Large intestine (tissue), 12 donors: Measurements from ENCODE around the gene PELI3. TPM values are rescaled to one million over a fixed set of nuclear protein-coding genes. Genes with fewer than 3 reads are reported as not detected.

Experiments
- DNase-seq, 2 donors: peaks; one replicate each; pipeline versions ENCODE4 v3.0.0 to v3.0.0-alpha.2; 2013
- H3K27ac ChIP-seq: one replicate; pipeline ENCODE4 v1.5.1; 2013; ENCODE audit warnings: low read length
- H3K27me3 ChIP-seq: 2 replicates; pipeline ENCODE4 v1.6.1; 2013; ENCODE audit warnings: low read length; ENCODE audit not compliant: control insufficient read depth, insufficient read depth
- H3K36me3 ChIP-seq: 2 replicates; pipeline ENCODE4 v1.6.1; 2013; ENCODE audit warnings: low read length; ENCODE audit not compliant: control insufficient read depth, insufficient read depth
- H3K4me1 ChIP-seq: one replicate; pipeline ENCODE4 v1.6.1; 2013; ENCODE audit warnings: low read length; ENCODE audit not compliant: control insufficient read depth, insufficient read depth
- H3K4me3 ChIP-seq: one replicate; pipeline ENCODE4 v1.5.1; 2013; ENCODE audit warnings: low read length
- H3K9me3 ChIP-seq: one replicate; pipeline ENCODE4 v1.6.1; 2013; ENCODE audit warnings: mild to moderate bottlenecking, low read depth, low read length, moderate library complexity; ENCODE audit not compliant: control insufficient read depth
- WGBS: methylation state at CpG from one replicate; pipeline ENCODE4 v1.1.5; 2013; ENCODE audit warnings: low lambda C conversion rate; ENCODE audit not compliant: insufficient coverage; 5-methylcytosine and 5-hydroxymethylcytosine counted together
- long read RNA-seq, 11 donors: transcript quantifications; one replicate each; lab custom pipeline, GENCODE V29; 2026
- polyA plus RNA-seq: library from polyadenylated mRNA; unstranded; fragments of 120-200 nt; gene quantifications from one replicate; pipeline ENCODE4 v1.2.1, GENCODE V29; 2013

The PELI3 gene
- polyA plus RNA-seq: 5.1 TPM
- long read RNA-seq, donor 1: 0 reads
- long read RNA-seq, donor 2, partial matches to known transcripts: 0 of 7 reads
- long read RNA-seq, donor 2, other reads (novel, unspliced or antisense): 6 of 7 reads
- long read RNA-seq, donor 3: 0 reads
- long read RNA-seq, donor 4: 0 reads
- long read RNA-seq, donor 5, partial matches to known transcripts: 0 of 1 reads
- long read RNA-seq, donor 5, other reads (novel, unspliced or antisense): 0 of 1 reads
- long read RNA-seq, donor 6, partial matches to known transcripts: 0 of 1 reads
- long read RNA-seq, donor 6, other reads (novel, unspliced or antisense): 0 of 1 reads
- long read RNA-seq, donor 7, partial matches to known transcripts: 0 of 1 reads
- long read RNA-seq, donor 7, other reads (novel, unspliced or antisense): 0 of 1 reads
- long read RNA-seq, donor 8, partial matches to known transcripts: 10 of 10 reads
- long read RNA-seq, donor 8, other reads (novel, unspliced or antisense): 0 of 10 reads
- long read RNA-seq, donor 9, partial matches to known transcripts: 0 of 2 reads
- long read RNA-seq, donor 9, other reads (novel, unspliced or antisense): 0 of 2 reads
- long read RNA-seq, donor 10, partial matches to known transcripts: 11 of 12 reads
- long read RNA-seq, donor 10, other reads (novel, unspliced or antisense): 0 of 12 reads
- long read RNA-seq, donor 11: 0 reads

GRCh38 chr11:66466225-66467033, at the start of gene PELI3:
Gene PELI3 (plus strand): TSS chr11:66466905. CDS start chr11:66468129, 1,224 bp downstream.
- no CpG with 5 or more reads among the region's 63 CpGs for WGBS
- Histone ChIP-seq H3K36me3 (no peaks in the 10 kb centered on the region), H3K4me1 (peaks cover 8% of the 10 kb centered on the region), H3K4me3 (peak within 1 kb of the TSS; percentile 81), H3K27ac (peak within 1 kb of the TSS; percentile 39), H3K9me3 (peaks cover 4% of the 10 kb centered on the region), H3K27me3 (peaks cover 2% of the 10 kb centered on the region)
- peak; percentile 88 to 93 for DNase-seq

GRCh38 chr11:66417000-66417399, 49.7 kb upstream of the PELI3 start:
- no CpG with 5 or more reads among the region's 11 CpGs for WGBS
- peaks cover 14% of the 10 kb centered on the region for H3K9me3 ChIP-seq
- H3K27me3 ChIP-seq: peaks cover 36% of the 10 kb centered on the region
- no peak overlapping the region for H3K27ac ChIP-seq
- no peaks in the 10 kb centered on the region for H3K4me1 ChIP-seq
- H3K4me3 ChIP-seq: no peak overlapping the region
- DNase-seq: no peak
- no peaks in the 10 kb centered on the region for H3K36me3 ChIP-seq

- no peak overlapping the region for H3K4me3 ChIP-seq
- no CpG with 5 or more reads among the region's 16 CpGs for WGBS
- H3K4me1 ChIP-seq: no peaks in the 10 kb centered on the region
- no peaks in the 10 kb centered on the region for H3K36me3 ChIP-seq
- H3K27me3 ChIP-seq: peaks cover 36% of the 10 kb centered on the region
- peak; percentile 28 to 50 for DNase-seq
- H3K27ac ChIP-seq: peak overlapping the region; percentile 30
- H3K9me3 ChIP-seq: peaks cover 18% of the 10 kb centered on the region
These were observed 48.3 kb upstream of the PELI3 start for GRCh38 chr11:66418168-66418985.

GRCh38 chr11:66418986-66419308, 47.8 kb upstream of the PELI3 start:
- Histone ChIP-seq H3K36me3 (no peaks in the 10 kb centered on the region), H3K4me1 (no peaks in the 10 kb centered on the region), H3K9me3 (peaks cover 18% of the 10 kb centered on the region), H3K27me3 (peaks cover 34% of the 10 kb centered on the region), H3K4me3 (no peak overlapping the region), H3K27ac (no peak overlapping the region)
- no peak for DNase-seq
- WGBS: no CpG with 5 or more reads among the region's 3 CpGs

GRCh38 chr11:66419825-66420224, 46.9 kb upstream of the PELI3 start:
- DNase-seq: no peak
- no peak overlapping the region for H3K27ac ChIP-seq
- H3K4me3 ChIP-seq: no peak overlapping the region
- peaks cover 18% of the 10 kb centered on the region for H3K9me3 ChIP-seq
- H3K36me3 ChIP-seq: no peaks in the 10 kb centered on the region
- peaks cover 31% of the 10 kb centered on the region for H3K27me3 ChIP-seq
- WGBS: no CpG with 5 or more reads among the region's 30 CpGs
- H3K4me1 ChIP-seq: no peaks in the 10 kb centered on the region

GRCh38 chr11:66420671-66421476, 45.8 kb upstream of the PELI3 start, which contains the start of gene NPAS4:
Gene NPAS4 (plus strand): TSS chr11:66421035. CDS start chr11:66421180, 145 bp downstream.
- Histone ChIP-seq H3K27ac (no peak within 1 kb of the TSS), H3K27me3 (peaks cover 31% of the 10 kb centered on the region), H3K36me3 (no peaks in the 10 kb centered on the region), H3K9me3 (peaks cover 18% of the 10 kb centered on the region), H3K4me1 (no peaks in the 10 kb centered on the region), H3K4me3 (no peak within 1 kb of the TSS)
- no peak for DNase-seq
- no CpG with 5 or more reads among the region's 71 CpGs for WGBS

- peak; percentile 84 to 88 for DNase-seq
- 17% methylated on average over 2 of the region's 38 CpGs for WGBS
- H3K9me3 ChIP-seq: peaks cover 18% of the 10 kb centered on the region
- peaks cover 31% of the 10 kb centered on the region for H3K27me3 ChIP-seq
- H3K4me1 ChIP-seq: no peaks in the 10 kb centered on the region
- no peak overlapping the region for H3K27ac ChIP-seq
- H3K36me3 ChIP-seq: no peaks in the 10 kb centered on the region
- H3K4me3 ChIP-seq: no peak overlapping the region
These were observed 45.1 kb upstream of the PELI3 start for GRCh38 chr11:66421492-66422205.

- H3K36me3 ChIP-seq: no peaks in the 10 kb centered on the region
- no CpG with 5 or more reads among the region's 23 CpGs for WGBS
- peaks cover 8% of the 10 kb centered on the region for H3K9me3 ChIP-seq
- DNase-seq: no peak
- peaks cover 3% of the 10 kb centered on the region for H3K27me3 ChIP-seq
- no peak overlapping the region for H3K27ac ChIP-seq
- H3K4me3 ChIP-seq: no peak overlapping the region
- no peaks in the 10 kb centered on the region for H3K4me1 ChIP-seq
These were observed 40.4 kb upstream of the PELI3 start for GRCh38 chr11:66426314-66426713.

- Histone ChIP-seq H3K27ac (no peak overlapping the region), H3K4me1 (no peaks in the 10 kb centered on the region), H3K27me3 (peaks cover 3% of the 10 kb centered on the region), H3K9me3 (no peaks in the 10 kb centered on the region), H3K36me3 (peaks cover 6% of the 10 kb centered on the region), H3K4me3 (no peak overlapping the region)
- WGBS: no CpG with 5 or more reads among the region's 2 CpGs
- no peak for DNase-seq
These were observed 37.8 kb upstream of the PELI3 start for GRCh38 chr11:66428933-66429332.
